ENCODE data around the gene KIAA0513. TPM values are rescaled to one million over a fixed set of nuclear protein-coding genes. Genes with fewer than 3 reads are reported as not detected.

The KIAA0513 gene
- total and polyA plus RNA-seq, 10 of the 15 experiments (the other 5 are each of a cell fraction or from before 2014, with no cell fraction given) = 0.14 to 5.8 (median 2.0) TPM

- Histone ChIP-seq H3K4me3 (no peak overlapping the region), H2AFZ (ENCODE audit: control insufficient read depth, low read depth, low read length) (no peak overlapping the region), H3K27ac (ENCODE audit: control insufficient read depth, insufficient read depth) (no peak overlapping the region), H3K9ac (ENCODE audit: control insufficient read depth, insufficient read depth, low read length) (no peak overlapping the region), H3K9me3 (replicated peaks; ENCODE audit: control insufficient read depth, insufficient read depth, low read length) (no peaks in the 10 kb centered on the region), H3K4me1 (ENCODE audit: control insufficient read depth, insufficient read depth, low read length) (no peaks in the 10 kb centered on the region), H3K4me2 (ENCODE audit: control insufficient read depth, insufficient read depth) (no peak overlapping the region), H3K36me3 (ENCODE audit: control insufficient read depth in 2 of 2, insufficient read depth in 2 of 2, low read length in 1 of 2) (no peaks in the 10 kb centered on the region), H4K20me1 (ENCODE audit: control insufficient read depth, insufficient read depth) (no peaks in the 10 kb centered on the region), H3K27me3 (replicated peaks in 1 of 2; ENCODE audit: control insufficient read depth in 2 of 2, insufficient read depth in 2 of 2, low read length in 1 of 2) (no peaks in the 10 kb centered on the region), H3K79me2 (ENCODE audit: control insufficient read depth, insufficient read depth, low read length) (no peaks in the 10 kb centered on the region)
- 54% methylated on average over 7 of the region's 7 CpGs for WGBS (ENCODE audit: insufficient coverage, insufficient replicate concordance, low lambda C conversion rate, missing lambda C conversion rate)
- in situ Hi-C loops (cut with MboI) (no loop called here), intact Hi-C loops (cut with micrococcal nuclease; ENCODE audit: unreplicated experiment) (no loop called here)
- FAIRE-seq = no peak
- TF ChIP-seq NFIC (IDR thresholded peaks at IDR 0.05; ENCODE audit: low read depth, low read length) = no peak
- no peak for TF ChIP-seq MTA3 (IDR thresholded peaks at IDR 0.05; ENCODE audit: borderline replicate concordance, low read length)
- no peak for TF ChIP-seq CEBPZ (IDR thresholded peaks at IDR 0.05; ENCODE audit: low read depth, low read length)
- no peak for TF ChIP-seq ZBED1 (IDR thresholded peaks at IDR 0.05; ENCODE audit: borderline replicate concordance)
- no peak for TF ChIP-seq YY1 (IDR thresholded peaks at IDR 0.05; ENCODE audit: low read depth, low read length)
- TF ChIP-seq, protein P1, sequence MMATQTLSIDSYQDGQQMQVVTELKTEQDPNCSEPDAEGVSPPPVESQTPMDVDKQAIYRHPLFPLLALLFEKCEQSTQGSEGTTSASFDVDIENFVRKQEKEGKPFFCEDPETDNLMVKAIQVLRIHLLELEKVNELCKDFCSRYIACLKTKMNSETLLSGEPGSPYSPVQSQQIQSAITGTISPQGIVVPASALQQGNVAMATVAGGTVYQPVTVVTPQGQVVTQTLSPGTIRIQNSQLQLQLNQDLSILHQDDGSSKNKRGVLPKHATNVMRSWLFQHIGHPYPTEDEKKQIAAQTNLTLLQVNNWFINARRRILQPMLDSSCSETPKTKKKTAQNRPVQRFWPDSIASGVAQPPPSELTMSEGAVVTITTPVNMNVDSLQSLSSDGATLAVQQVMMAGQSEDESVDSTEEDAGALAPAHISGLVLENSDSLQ (IDR thresholded peaks at IDR 0.05) = no peak
- TF ChIP-seq NKRF (conservative IDR thresholded peaks at IDR 0.05) = no peak
- TF ChIP-seq HSF1 (IDR thresholded peaks at IDR 0.05; ENCODE audit: low read depth, low read length) = no peak
- TF ChIP-seq MYB (IDR thresholded peaks at IDR 0.05; ENCODE audit: borderline replicate concordance, low read depth, low read length) = no peak
- TF ChIP-seq FOXK2 (IDR thresholded peaks at IDR 0.05) = no peak
- TF ChIP-seq ZNF207 (IDR thresholded peaks at IDR 0.05; ENCODE audit: borderline replicate concordance) = no peak
- TF ChIP-seq, protein P2, sequence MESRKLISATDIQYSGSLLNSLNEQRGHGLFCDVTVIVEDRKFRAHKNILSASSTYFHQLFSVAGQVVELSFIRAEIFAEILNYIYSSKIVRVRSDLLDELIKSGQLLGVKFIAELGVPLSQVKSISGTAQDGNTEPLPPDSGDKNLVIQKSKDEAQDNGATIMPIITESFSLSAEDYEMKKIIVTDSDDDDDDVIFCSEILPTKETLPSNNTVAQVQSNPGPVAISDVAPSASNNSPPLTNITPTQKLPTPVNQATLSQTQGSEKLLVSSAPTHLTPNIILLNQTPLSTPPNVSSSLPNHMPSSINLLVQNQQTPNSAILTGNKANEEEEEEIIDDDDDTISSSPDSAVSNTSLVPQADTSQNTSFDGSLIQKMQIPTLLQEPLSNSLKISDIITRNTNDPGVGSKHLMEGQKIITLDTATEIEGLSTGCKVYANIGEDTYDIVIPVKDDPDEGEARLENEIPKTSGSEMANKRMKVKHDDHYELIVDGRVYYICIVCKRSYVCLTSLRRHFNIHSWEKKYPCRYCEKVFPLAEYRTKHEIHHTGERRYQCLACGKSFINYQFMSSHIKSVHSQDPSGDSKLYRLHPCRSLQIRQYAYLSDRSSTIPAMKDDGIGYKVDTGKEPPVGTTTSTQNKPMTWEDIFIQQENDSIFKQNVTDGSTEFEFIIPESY (IDR thresholded peaks at IDR 0.05) = no peak
- TF ChIP-seq FOXM1 (IDR thresholded peaks at IDR 0.05; ENCODE audit: low read depth, low read length) = no peak
- no peak for TF ChIP-seq ZNF384 (IDR thresholded peaks at IDR 0.05; ENCODE audit: borderline replicate concordance, low read depth, low read length)
- TF ChIP-seq MEF2B (IDR thresholded peaks at IDR 0.05; ENCODE audit: partially characterized antibody, poor library complexity, severe bottlenecking) = no peak
- ChIA-PET CTCF (interaction anchor here (0.6 to 2.5 kb wide), 3 partner anchors 13 to 777 kb away, joined by 3 to 10 read pairs (median 3); no protein-coding TSS in a partner anchor), RAD21 (ENCODE audit: unreplicated experiment) (no interaction called here), POLR2A (no interaction called here), SMC1A (ENCODE audit: uncharacterized antibody, unreplicated experiment) (interaction anchor here (0.7 to 1.3 kb wide), 2 partner anchors 42 to 70 kb away, joined by 3 to 4 read pairs; no protein-coding TSS in a partner anchor)
- no TSS peak for BruUV-seq (replicated peaks)
- no peak for DNase-seq (ENCODE audit: low read depth, low spot score)
- ATAC-seq = no peak
Observed at GRCh38 chr16:85069171-85069570, 41.6 kb downstream of the KIAA0513 start.

Data from GM12878 (cell line).